Activated naive CD4-positive, alpha-beta T cell treated with Interleukin-2 at 50 U/mL for 16 hours (primary cell): Measurements from ENCODE around the gene PPP1R7.

Source experiments
- DNase-seq: peaks from one replicate; pipeline ENCODE4 v3.0.0-alpha.2; 2020

The PPP1R7 gene

DNA sequence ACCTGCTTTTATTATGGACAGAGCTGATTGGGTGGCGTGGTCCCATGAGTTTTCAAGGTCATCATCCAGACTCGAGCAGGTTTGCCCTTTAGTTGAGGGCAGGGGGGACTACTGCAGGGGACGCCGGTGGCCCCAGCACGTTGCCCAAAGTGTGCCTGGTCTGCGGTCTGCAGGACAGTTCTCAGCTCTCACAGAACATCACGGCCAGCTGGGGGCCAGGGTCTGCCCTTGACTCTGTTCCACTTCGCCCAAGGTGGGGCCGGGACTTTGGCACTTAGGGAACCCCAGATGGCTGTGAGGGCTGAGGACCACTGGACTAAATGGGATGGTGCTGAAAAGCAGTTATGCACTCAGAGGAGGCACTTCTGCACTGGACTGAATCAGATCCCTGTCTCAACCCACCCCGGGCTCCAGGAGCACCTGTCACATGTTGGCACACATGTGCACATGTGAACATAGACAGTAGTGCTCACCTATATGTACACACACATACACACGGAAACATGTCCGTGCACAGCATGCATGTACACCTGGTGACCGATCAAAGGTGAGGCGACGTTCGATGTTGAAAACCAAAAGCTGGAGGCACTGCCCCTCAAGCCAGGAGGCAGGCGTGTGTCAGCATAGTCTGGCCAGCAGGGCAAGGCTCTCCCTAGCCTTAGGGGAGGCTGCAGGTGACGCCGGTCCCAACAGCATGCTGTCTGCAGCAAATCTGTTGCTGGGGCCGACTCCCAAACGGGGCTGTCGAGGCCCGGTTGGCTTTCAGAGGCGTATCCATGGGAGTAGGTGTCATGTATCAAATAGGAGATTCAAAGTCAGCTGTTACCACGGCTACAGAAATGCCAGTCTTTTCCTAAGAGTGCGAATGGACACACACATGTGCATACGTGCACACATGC, 48.4 kb downstream of the PPP1R7 start:
- no peak for DNase-seq

GRCh38 chr2:241199286-241199685, 49.0 kb downstream of the PPP1R7 start:
- DNase-seq, result no peak

DNA sequence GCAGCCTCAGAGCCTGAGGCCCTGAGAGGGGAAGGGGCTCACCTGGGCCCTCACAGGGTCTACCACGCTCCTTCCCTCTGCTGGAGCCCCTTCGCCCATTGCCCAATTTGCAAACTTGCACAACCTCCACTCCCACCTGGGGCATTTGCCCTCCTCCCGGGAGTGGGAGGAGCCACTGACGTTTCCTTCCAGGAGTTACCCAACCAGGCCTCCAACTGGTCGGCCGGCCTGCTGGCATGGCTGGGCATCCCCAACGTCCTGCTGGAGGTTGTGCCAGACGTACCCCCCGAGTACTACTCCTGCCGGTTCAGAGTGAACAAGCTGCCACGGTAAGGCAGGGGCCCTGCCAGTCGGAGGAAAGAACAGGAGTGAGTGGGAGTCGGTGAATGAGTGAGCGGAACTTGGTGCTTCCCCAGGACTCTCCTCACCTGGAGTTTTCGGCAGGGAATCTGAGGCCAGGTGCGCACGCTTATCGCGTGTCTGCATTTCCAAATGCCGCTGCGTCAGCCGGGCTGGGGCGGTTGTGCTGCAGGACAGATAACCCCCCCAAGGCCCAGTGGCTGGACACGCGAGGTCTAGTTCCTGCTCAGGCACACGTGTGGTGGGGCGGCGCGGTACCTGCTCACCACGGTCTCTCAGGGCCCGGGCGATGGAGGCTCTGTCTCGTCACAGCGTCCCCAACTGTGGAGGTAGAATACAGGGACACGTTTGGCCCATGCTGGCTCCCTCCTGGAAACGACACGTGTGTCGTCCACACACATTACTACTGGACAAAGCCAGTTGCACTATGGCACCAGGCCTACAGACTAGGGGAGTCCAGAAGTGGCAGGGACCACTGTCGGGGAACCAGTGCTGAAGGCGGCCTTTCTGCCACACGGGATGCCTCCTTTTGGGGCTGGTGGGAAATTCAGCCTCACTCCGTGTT, 49.9 kb downstream of the PPP1R7 start:
- no peak for DNase-seq

DNA sequence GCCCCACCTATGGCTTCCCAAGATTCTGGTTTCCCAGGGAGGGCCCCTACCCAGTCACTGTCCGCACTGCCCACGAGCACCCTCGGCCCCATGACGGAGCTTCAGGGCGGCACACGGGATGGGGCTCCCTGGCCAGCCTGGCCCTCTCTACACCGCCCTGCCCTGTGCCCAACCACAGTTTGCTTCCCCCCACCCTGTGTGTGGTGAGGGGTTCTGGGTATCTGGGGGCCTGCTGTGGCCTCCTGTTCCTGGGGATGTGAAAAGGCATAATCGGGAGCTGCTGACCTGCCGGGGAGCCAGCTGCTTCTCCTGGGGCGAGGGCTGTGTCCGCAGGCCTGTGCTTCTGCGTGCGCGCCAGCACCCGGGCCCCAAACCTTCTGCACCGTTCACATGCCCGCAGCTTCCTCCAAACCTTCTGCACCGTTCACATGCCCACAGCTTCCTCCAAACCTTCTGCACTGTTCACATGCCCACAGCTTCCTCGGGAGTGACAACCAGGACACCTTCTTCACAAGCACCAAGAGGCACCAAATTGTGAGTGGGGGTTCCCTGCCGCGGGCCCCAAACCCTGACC, 50.6 kb downstream of the PPP1R7 start:
- DNase-seq, result no peak

GRCh38 chr2:241201445-241202267, 51.4 kb downstream of the PPP1R7 start:
- no peak for DNase-seq

GRCh38 chr2:241202268-241202585, 52.0 kb downstream of the PPP1R7 start:
- no peak for DNase-seq

- DNase-seq, result no peak
These were observed 52.4 kb downstream of the PPP1R7 start for GRCh38 chr2:241202681-241203080.

GRCh38 chr2:241203218-241204009, 53.1 kb downstream of the PPP1R7 start:
- DNase-seq, result no peak

- DNase-seq, result no peak
These were observed 53.7 kb downstream of the PPP1R7 start for GRCh38 chr2:241204010-241204384.

- DNase-seq, result no peak
These were observed 54.2 kb downstream of the PPP1R7 start for GRCh38 chr2:241204490-241204889.

GRCh38 chr2:241205086-241205485, 54.8 kb downstream of the PPP1R7 start:
- no peak for DNase-seq

DNA sequence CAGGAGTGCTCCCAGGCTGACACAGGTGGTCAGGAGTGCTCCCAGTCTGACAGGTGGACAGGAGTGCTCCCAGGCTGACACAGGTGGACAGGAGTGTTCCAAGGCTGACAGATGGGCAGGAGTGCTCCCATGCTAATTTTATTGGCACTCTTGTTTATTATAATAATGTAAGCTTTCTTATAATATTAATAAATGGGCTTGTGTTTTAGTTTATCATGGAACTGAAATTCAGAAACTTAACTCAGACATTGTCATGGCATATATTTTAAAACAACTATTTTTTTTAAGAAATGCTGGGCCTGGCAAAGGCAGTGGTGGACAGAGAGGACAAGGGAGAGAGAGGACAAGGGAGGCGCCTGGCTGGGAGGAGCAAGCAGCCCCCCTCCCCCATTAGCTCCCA, 56.9 kb downstream of the PPP1R7 start:
- no peak for DNase-seq

DNA sequence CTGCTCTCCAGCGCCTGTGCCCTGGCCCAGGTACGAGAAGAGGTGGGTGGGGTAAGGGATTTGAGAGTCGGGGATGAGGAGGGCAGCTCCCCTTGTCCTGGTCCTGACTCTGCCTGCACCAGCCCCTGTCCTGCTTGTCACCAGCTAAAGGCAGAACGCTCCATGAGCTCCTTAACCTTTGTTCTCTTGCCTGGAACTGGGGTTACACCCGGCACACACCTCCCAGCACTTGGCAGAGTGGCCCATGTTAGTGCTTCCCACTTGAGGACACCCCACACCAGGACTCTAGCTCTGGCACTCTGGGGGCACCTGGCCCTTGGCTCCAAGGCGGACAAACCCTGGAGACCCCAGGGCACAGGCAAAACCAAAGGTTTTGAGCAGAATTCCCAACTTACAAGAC, 57.4 kb downstream of the PPP1R7 start:
- no peak for DNase-seq

DNA sequence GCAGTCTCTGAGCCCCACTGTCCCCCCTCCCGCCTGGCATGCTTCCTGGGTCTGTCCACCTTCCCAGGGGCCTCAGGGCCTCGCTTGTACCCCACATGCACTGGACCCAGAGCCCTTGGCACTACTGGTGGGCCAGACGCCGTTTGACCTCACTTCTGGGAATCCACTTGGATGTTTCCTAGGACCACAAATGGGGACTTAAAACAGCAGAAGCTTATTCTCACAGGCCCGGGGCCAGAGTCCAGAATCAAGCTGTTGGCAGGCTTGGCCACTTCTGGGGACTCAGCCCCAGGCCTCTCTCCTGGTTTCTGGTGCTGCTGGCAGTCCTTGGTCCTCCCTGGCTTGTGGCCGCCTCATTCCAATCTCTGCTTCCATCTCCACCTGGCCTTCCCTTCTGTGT, 57.8 kb downstream of the PPP1R7 start:
- DNase-seq, result no peak

GRCh38 chr2:241209271-241209670, 59.0 kb downstream of the PPP1R7 start:
- DNase-seq, result no peak

- no peak for DNase-seq
These were observed 61.0 kb downstream of the PPP1R7 start for GRCh38 chr2:241211276-241211675.

- DNase-seq, result no peak
These were observed 62.8 kb downstream of the PPP1R7 start for GRCh38 chr2:241213041-241213440.

GRCh38 chr2:241213567-241213966, 63.3 kb downstream of the PPP1R7 start:
- DNase-seq, result no peak

DNA sequence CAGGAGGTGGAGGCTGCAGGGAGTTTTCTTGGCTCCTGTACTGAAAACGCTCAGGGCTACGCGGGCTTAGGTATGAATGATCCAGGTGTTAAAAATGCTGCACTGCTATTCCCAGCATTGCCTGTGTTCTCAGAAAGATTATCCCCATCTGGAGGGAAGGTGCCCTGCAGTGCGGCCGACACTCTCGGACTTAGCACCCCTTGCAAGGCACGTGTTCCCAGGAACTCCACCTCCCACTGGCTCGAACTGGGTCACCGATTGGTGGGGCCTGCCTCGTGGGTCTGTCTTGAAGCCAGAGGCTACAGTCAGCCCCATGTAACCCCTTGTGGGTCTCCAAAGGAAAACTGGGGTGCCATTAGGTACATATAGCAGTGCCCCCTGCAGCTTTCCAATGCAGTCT, 63.9 kb downstream of the PPP1R7 start:
- DNase-seq, result no peak

DNA sequence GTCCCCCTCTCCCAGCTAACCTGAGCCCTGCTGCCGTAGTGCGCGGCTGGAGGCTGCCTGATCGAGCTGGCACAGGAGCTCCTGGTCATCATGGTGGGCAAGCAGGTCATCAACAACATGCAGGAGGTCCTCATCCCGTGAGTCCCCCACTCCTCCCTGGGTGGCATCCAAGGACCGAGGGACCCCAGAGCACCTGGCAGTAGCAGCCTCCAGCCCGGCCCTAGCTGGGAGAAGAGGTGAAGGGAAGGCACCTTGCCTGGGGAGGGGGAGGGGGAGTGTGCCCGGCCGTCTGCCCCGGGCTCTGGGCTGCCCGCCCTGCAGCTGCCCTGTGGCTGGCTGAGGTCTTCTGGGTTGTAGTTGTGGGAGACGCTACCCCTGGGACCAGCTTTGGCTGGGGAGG, 64.5 kb downstream of the PPP1R7 start:
- no peak for DNase-seq

- no peak for DNase-seq
These were observed 65.2 kb downstream of the PPP1R7 start for GRCh38 chr2:241215421-241215820.

- DNase-seq, result no peak
These were observed 66.0 kb downstream of the PPP1R7 start for GRCh38 chr2:241216211-241216761.
